H9 (cell line): ENCODE data around the gene RBM3. TPM values are rescaled to one million over a fixed set of nuclear protein-coding genes. Genes with fewer than 3 reads are reported as not detected.

Source experiments
- DNase-seq: peaks from one replicate; pipeline ENCODE4 v3.0.0-alpha.2; 2017
- H2AFZ ChIP-seq: one replicate; pipeline ENCODE4 v1.6.1; 2013; ENCODE audit warnings: mild to moderate bottlenecking, low read length, control low read depth, moderate library complexity
- H2AK5ac ChIP-seq: 2 replicates; pipeline ENCODE4 v1.6.1; 2013; ENCODE audit warnings: low read length, control low read depth, mixed read lengths; ENCODE audit not compliant: insufficient read length
- H2BK120ac ChIP-seq: one replicate; pipeline ENCODE4 v1.6.1; 2013; ENCODE audit warnings: low read depth, mild to moderate bottlenecking, low read length, control low read depth, inconsistent platforms; ENCODE audit not compliant: poor library complexity, severe bottlenecking
- H2BK12ac ChIP-seq: 2 replicates; pipeline ENCODE4 v1.6.1; 2013; ENCODE audit warnings: low read length, control low read depth, mixed read lengths, low read depth; ENCODE audit not compliant: insufficient read length
- H2BK15ac ChIP-seq: 2 replicates; pipeline ENCODE4 v1.6.1; 2013; ENCODE audit warnings: low read depth, low read length, control low read depth
- H2BK20ac ChIP-seq: one replicate; pipeline ENCODE4 v1.6.1; 2013; ENCODE audit warnings: low read depth, mild to moderate bottlenecking, low read length, control low read depth, inconsistent platforms; ENCODE audit not compliant: poor library complexity, severe bottlenecking
- H2BK5ac ChIP-seq: 2 replicates; pipeline ENCODE4 v1.6.1; 2013; ENCODE audit warnings: low read length, control low read depth, mixed read lengths; ENCODE audit not compliant: insufficient read length
- H3K14ac ChIP-seq: 2 replicates; pipeline ENCODE4 v1.6.1; 2013; ENCODE audit warnings: low read length, control low read depth; ENCODE audit not compliant: insufficient read depth
- H3K18ac ChIP-seq: 2 replicates; pipeline ENCODE4 v1.6.1; 2013; ENCODE audit warnings: low read depth, mild to moderate bottlenecking, mixed read lengths, low read length, control low read depth; ENCODE audit not compliant: insufficient read length
- H3K23ac ChIP-seq: 2 replicates; pipeline ENCODE4 v1.6.1; 2013; ENCODE audit warnings: low read length, control low read depth, mixed read lengths, low read depth; ENCODE audit not compliant: insufficient read length
- H3K23me2 ChIP-seq: 2 replicates; pipeline ENCODE4 v1.6.1; 2013; ENCODE audit warnings: low read depth, mild to moderate bottlenecking, mixed read lengths, low read length, control low read depth; ENCODE audit not compliant: insufficient read length, poor library complexity, severe bottlenecking
- H3K27ac ChIP-seq: 2 replicates; pipeline ENCODE4 v1.5.1; 2013; ENCODE audit warnings: low read length, control low read depth, mixed read lengths, low read depth; ENCODE audit not compliant: insufficient read length
- H3K27me3 ChIP-seq: 2 replicates; pipeline ENCODE4 v1.6.1; 2013; ENCODE audit warnings: low read length, control low read depth, inconsistent platforms; ENCODE audit not compliant: insufficient read depth
- H3K4ac ChIP-seq: 2 replicates; pipeline ENCODE4 v1.6.1; 2013; ENCODE audit warnings: low read depth, mild to moderate bottlenecking, control low read depth, inconsistent platforms, low read length, moderate library complexity
- H3K4me1 ChIP-seq: 2 replicates; pipeline ENCODE4 v1.6.1; 2013; ENCODE audit warnings: low read length, control low read depth, inconsistent platforms; ENCODE audit not compliant: insufficient read depth
- H3K4me2 ChIP-seq: 2 replicates; pipeline ENCODE4 v1.6.1; 2013; ENCODE audit warnings: low read length, control low read depth, mixed read lengths; ENCODE audit not compliant: insufficient read length, insufficient read depth
- H3K56ac ChIP-seq: 2 replicates; pipeline ENCODE4 v1.6.1; 2013; ENCODE audit warnings: low read depth, mild to moderate bottlenecking, mixed read lengths, low read length, control low read depth; ENCODE audit not compliant: insufficient read length
- H3K79me1 ChIP-seq: 2 replicates; pipeline ENCODE4 v1.6.1; 2013; ENCODE audit warnings: low read depth, mild to moderate bottlenecking, moderate library complexity, low read length, control low read depth, inconsistent platforms; ENCODE audit not compliant: insufficient read depth, poor library complexity, severe bottlenecking
- H3K79me2 ChIP-seq: 2 replicates; pipeline ENCODE4 v1.6.1; 2013; ENCODE audit warnings: low read length, control low read depth, inconsistent platforms; ENCODE audit not compliant: insufficient read depth
- H3K9ac ChIP-seq: 2 replicates; pipeline ENCODE4 v1.6.1; 2013; ENCODE audit warnings: low read length, control low read depth, mixed read lengths; ENCODE audit not compliant: insufficient read length; ENCODE audit errors: extremely low read depth
- H3K9me3 ChIP-seq: one replicate; pipeline ENCODE4 v1.6.1; 2013; ENCODE audit warnings: low read depth, low read length, inconsistent platforms; ENCODE audit not compliant: control insufficient read depth
- H3T11ph ChIP-seq: one replicate; pipeline ENCODE4 v1.6.1; 2013; ENCODE audit warnings: mild to moderate bottlenecking, low read length, control low read depth, inconsistent platforms
- H4K20me1 ChIP-seq: one replicate; pipeline ENCODE4 v1.6.1; 2013; ENCODE audit not compliant: control insufficient read depth, insufficient read length, insufficient read depth
- H4K5ac ChIP-seq: 2 replicates; pipeline ENCODE4 v1.6.1; 2013; ENCODE audit warnings: low read depth, mild to moderate bottlenecking, mixed read lengths, low read length, control low read depth; ENCODE audit not compliant: insufficient read length
- H4K8ac ChIP-seq: replicated peaks from 2 replicates; pipeline ENCODE4 v1.6.1; 2013; ENCODE audit warnings: low read length, control low read depth, mixed read lengths, low read depth; ENCODE audit not compliant: insufficient read length
- H4K91ac ChIP-seq: 2 replicates; pipeline ENCODE4 v1.6.1; 2013; ENCODE audit warnings: low read depth, mild to moderate bottlenecking, moderate library complexity, mixed read lengths, low read length, control low read depth; ENCODE audit not compliant: insufficient read length
- H3K27ac Mint-ChIP-seq, 3 experiments: 2 replicates in 2 of 3; 3 replicates in 1 of 3; pipeline ENCODE4 v1.8.0; 2020 to 2021; ENCODE audit warnings: mixed read lengths in 3 of 3, mild to moderate bottlenecking in 1 of 3, moderate library complexity in 1 of 3
- H3K27me3 Mint-ChIP-seq: 2 replicates; pipeline ENCODE4 v1.8.0; 2021; ENCODE audit warnings: low read depth, mild to moderate bottlenecking, moderate library complexity, mixed read lengths
- H3K36me3 Mint-ChIP-seq, 3 experiments: 2 replicates in 2 of 3; 3 replicates in 1 of 3; pipeline ENCODE4 v1.8.0; 2020 to 2021; ENCODE audit warnings: low read depth in 3 of 3, mixed read lengths in 3 of 3; ENCODE audit not compliant: insufficient read depth in 1 of 3
- H3K4me1 Mint-ChIP-seq, 2 experiments: 2 replicates each; pipeline ENCODE4 v1.8.0; 2020; ENCODE audit warnings: mixed read lengths in 2 of 2
- H3K4me3 Mint-ChIP-seq, 2 experiments: 2 replicates in 1 of 2; 3 replicates in 1 of 2; pipeline ENCODE4 v1.8.0; 2020 to 2021; ENCODE audit warnings: mild to moderate bottlenecking in 2 of 2, mixed read lengths in 2 of 2, moderate library complexity in 1 of 2
- H3K9me3 Mint-ChIP-seq, 2 experiments: 2 replicates in 1 of 2; 3 replicates in 1 of 2; pipeline ENCODE4 v1.8.0; 2020; ENCODE audit warnings: mild to moderate bottlenecking in 2 of 2, mixed read lengths in 2 of 2, moderate library complexity in 1 of 2
- CTCF ChIP-seq: fragments of 200-600 bp; sonication (generic); conservative IDR thresholded peaks from 3 replicates; pipeline ENCODE4 v1.8.0; 2021; ENCODE audit warnings: antibody characterized with exemption, mild to moderate bottlenecking
- WGBS: extraction: QIAGEN DNeasy Blood & Tissue Kit; methylation state at CpG from one replicate; pipeline ENCODE4 v1.1.7; 2013; ENCODE audit warnings: missing lambda C conversion rate, low lambda C conversion rate, mixed read lengths; ENCODE audit not compliant: insufficient read length; ENCODE audit errors: extremely low coverage; 5-methylcytosine and 5-hydroxymethylcytosine counted together
- total RNA-seq: library from RNA; stranded (reverse); gene quantifications from 2 replicates; pipeline ENCODE4 v1.2.1, GENCODE V29; 2021

The RBM3 gene
- total RNA-seq, 1 experiment from 2014 or later = 264 TPM

- Histone ChIP-seq H3K79me1 (no peaks in the 10 kb centered on the region), H4K91ac (no peak overlapping the region), H2BK12ac (no peak overlapping the region), H4K20me1 (no peaks in the 10 kb centered on the region), H2BK20ac (no peak overlapping the region), H3T11ph (no peak overlapping the region), H3K4me2 (no peak overlapping the region), H3K4ac (no peak overlapping the region), H3K56ac (no peak overlapping the region), H3K79me2 (no peaks in the 10 kb centered on the region), H3K9ac (no peak overlapping the region), H3K9me3 (peaks cover 18% of the 10 kb centered on the region), H2BK15ac (no peak overlapping the region), H3K18ac (no peak overlapping the region), H3K23ac (no peak overlapping the region), H3K14ac (no peak overlapping the region), H3K27me3 (no peaks in the 10 kb centered on the region), H2BK5ac (no peak overlapping the region), H4K5ac (no peak overlapping the region), H2AK5ac (no peak overlapping the region), H2BK120ac (no peak overlapping the region), H2AFZ (no peak overlapping the region), H3K23me2 (no peaks in the 10 kb centered on the region), H4K8ac (no peak overlapping the region), H3K4me1 (no peaks in the 10 kb centered on the region), H3K27ac (no peak overlapping the region)
- WGBS = no CpG with 5 or more reads among the region's 16 CpGs
- H3K27ac Mint-ChIP-seq = no peak overlapping the region
- no peak for DNase-seq
- H3K36me3 Mint-ChIP-seq = peaks cover 12 to 33% (median 31%) of the 10 kb centered on the region in 3 experiments
- peaks cover 1% of the 10 kb centered on the region for H3K27me3 Mint-ChIP-seq
- peaks cover 67 to 68% of the 10 kb centered on the region in 2 experiments for H3K9me3 Mint-ChIP-seq
- no peak for TF ChIP-seq CTCF
- H3K4me3 Mint-ChIP-seq = no peak overlapping the region
- H3K4me1 Mint-ChIP-seq = peaks cover 8 to 14% of the 10 kb centered on the region in 2 experiments; a peak in 3 of 4 replicates
Measured at GRCh38 chrX:48604701-48605100, 30.4 kb downstream of the RBM3 start.
